Activated naive CD4-positive, alpha-beta T cell treated with anti-CD3 and anti-CD28 coated beads, Interleukin-2, amount 50 U/mL, for 72 hours (primary cell): ENCODE measurements around the gene GBE1. TPM values are rescaled to one million over a fixed set of nuclear protein-coding genes. Genes with fewer than 3 reads are reported as not detected.

Source experiments
- ATAC-seq, 2 donors: fragments of 150-1000 bp; cut with Tn5 transposase; 2 replicates each; pipeline ENCODE4 v1.10.0; 2021; ENCODE audit warnings: mild to moderate bottlenecking in 2 of 2, moderate library complexity in 2 of 2
- DNase-seq, 2 donors: peaks; one replicate each; pipeline ENCODE4 v3.0.0; 2021 to 2022; ENCODE audit warnings: low spot score in 2 of 2
- H3K27ac Mint-ChIP-seq, 2 donors: one replicate each; pipeline ENCODE4 v1.8.0; 2022; ENCODE audit warnings: mild to moderate bottlenecking in 2 of 2, mixed read lengths in 2 of 2
- H3K36me3 Mint-ChIP-seq, 2 donors: one replicate each; pipeline ENCODE4 v1.8.0; 2022; ENCODE audit warnings: mixed read lengths in 2 of 2
- H3K9me3 Mint-ChIP-seq, 2 donors: one replicate each; pipeline ENCODE4 v1.8.0; 2022; ENCODE audit warnings: mixed read lengths in 2 of 2
- total RNA-seq, 2 donors: library from RNA; stranded (reverse); gene quantifications; one replicate each; pipeline ENCODE4 v1.2.3, GENCODE V29; 2022

Gene GBE1
- total RNA-seq, 2 donors from 2014 or later, result 45.7 to 78.9 TPM

GRCh38 chr3:81728766-81729544, 32.5 kb downstream of the GBE1 start:
- no peak for ATAC-seq
- DNase-seq, result no peak
- Mint-ChIP-seq H3K27ac (no peak overlapping the region), H3K36me3 (peaks cover 0 to 6% of the 10 kb centered on the region in 2 donors), H3K9me3 (no peaks in the 10 kb centered on the region)

- no peaks in the 10 kb centered on the region for H3K9me3 Mint-ChIP-seq
- no peak for ATAC-seq
- peaks cover 0 to 4% of the 10 kb centered on the region in 2 donors for H3K36me3 Mint-ChIP-seq
- no peak overlapping the region for H3K27ac Mint-ChIP-seq
- no peak for DNase-seq
Observed at GRCh38 chr3:81726735-81727134, 34.7 kb downstream of the GBE1 start.

- Mint-ChIP-seq H3K27ac (no peak overlapping the region), H3K36me3 (no peaks in the 10 kb centered on the region), H3K9me3 (no peaks in the 10 kb centered on the region)
- no peak for DNase-seq
- no peak for ATAC-seq
Observed at GRCh38 chr3:81726132-81726531, 35.3 kb downstream of the GBE1 start.

- no peaks in the 10 kb centered on the region for H3K9me3 Mint-ChIP-seq
- no peaks in the 10 kb centered on the region for H3K36me3 Mint-ChIP-seq
- no peak for ATAC-seq
- no peak for DNase-seq
- H3K27ac Mint-ChIP-seq, result no peak overlapping the region
Observed at GRCh38 chr3:81723732-81724313, 37.6 kb downstream of the GBE1 start.

GRCh38 chr3:81718311-81718710, 43.1 kb downstream of the GBE1 start:
- ATAC-seq, result no peak
- Mint-ChIP-seq H3K27ac (no peak overlapping the region), H3K9me3 (no peaks in the 10 kb centered on the region), H3K36me3 (peaks cover 0 to under 1% of the 10 kb centered on the region in 2 donors)
- no peak for DNase-seq

- no peak overlapping the region for H3K27ac Mint-ChIP-seq
Observed at GRCh38 chr3:81716870-81717509, 44.5 kb downstream of the GBE1 start.

GRCh38 chr3:81713031-81713430, 48.4 kb downstream of the GBE1 start:
- no peak for ATAC-seq
- no peak overlapping the region for H3K27ac Mint-ChIP-seq
- peaks cover 0 to 7% of the 10 kb centered on the region in 2 donors for H3K36me3 Mint-ChIP-seq

More at GRCh38 chr3:81716870-81717509, 44.5 kb downstream of the GBE1 start:
- H3K9me3 Mint-ChIP-seq, result peaks cover 0 to 5% of the 10 kb centered on the region in 2 donors
- peaks cover 0 to 7% of the 10 kb centered on the region in 2 donors for H3K36me3 Mint-ChIP-seq
- DNase-seq, result no peak
- ATAC-seq, result no peak

GRCh38 chr3:81709606-81710005, 51.8 kb downstream of the GBE1 start:
- ATAC-seq (no peak), DNase-seq (no peak)
- H3K36me3 Mint-ChIP-seq, result peaks cover 0 to 7% of the 10 kb centered on the region in 2 donors
- peaks cover 0 to 5% of the 10 kb centered on the region in 2 donors for H3K9me3 Mint-ChIP-seq
- no peak overlapping the region for H3K27ac Mint-ChIP-seq

More at GRCh38 chr3:81713031-81713430, 48.4 kb downstream of the GBE1 start:
- no peak for DNase-seq
- H3K9me3 Mint-ChIP-seq, result peaks cover 0 to 5% of the 10 kb centered on the region in 2 donors

- Mint-ChIP-seq H3K27ac (no peak overlapping the region), H3K36me3 (peaks cover 0 to 3% of the 10 kb centered on the region in 2 donors), H3K9me3 (peaks cover 0 to 3% of the 10 kb centered on the region in 2 donors)
- DNase-seq, result no peak
- ATAC-seq, result no peak
Observed at GRCh38 chr3:81707996-81708395, 53.4 kb downstream of the GBE1 start.

- Mint-ChIP-seq H3K36me3 (peaks cover 7 to 8% of the 10 kb centered on the region in 2 donors), H3K27ac (peak overlapping the region in 1 of 2 donors; percentile 2), H3K9me3 (no peaks in the 10 kb centered on the region)
- ATAC-seq (no peak), DNase-seq (no peak)
Observed at GRCh38 chr3:81702126-81702525, 59.3 kb downstream of the GBE1 start.

- DNase-seq (no peak), ATAC-seq (no peak)
- Mint-ChIP-seq H3K9me3 (no peaks in the 10 kb centered on the region), H3K36me3 (peaks cover 12 to 16% of the 10 kb centered on the region in 2 donors), H3K27ac (no peak overlapping the region)
Observed at GRCh38 chr3:81699536-81700320, 61.7 kb downstream of the GBE1 start.

- DNase-seq (no peak), ATAC-seq (no peak)
- Mint-ChIP-seq H3K9me3 (no peaks in the 10 kb centered on the region), H3K27ac (no peak overlapping the region), H3K36me3 (peaks cover 12 to 16% of the 10 kb centered on the region in 2 donors)
Observed at GRCh38 chr3:81696090-81696489, 65.4 kb downstream of the GBE1 start.

GRCh38 chr3:81695302-81695701, 66.1 kb downstream of the GBE1 start:
- ATAC-seq, result no peak
- H3K27ac Mint-ChIP-seq, result no peak overlapping the region
- H3K9me3 Mint-ChIP-seq, result no peaks in the 10 kb centered on the region
- no peak for DNase-seq
- peaks cover 12 to 16% of the 10 kb centered on the region in 2 donors for H3K36me3 Mint-ChIP-seq

GRCh38 chr3:81694662-81695061, 66.8 kb downstream of the GBE1 start:
- no peak for ATAC-seq
- DNase-seq, result no peak
- Mint-ChIP-seq H3K27ac (no peak overlapping the region), H3K9me3 (no peaks in the 10 kb centered on the region), H3K36me3 (peaks cover 10 to 14% of the 10 kb centered on the region in 2 donors)

GRCh38 chr3:81692766-81693165, 68.7 kb downstream of the GBE1 start:
- no peak for ATAC-seq
- Mint-ChIP-seq H3K36me3 (peaks cover 5 to 8% of the 10 kb centered on the region in 2 donors), H3K9me3 (no peaks in the 10 kb centered on the region), H3K27ac (no peak overlapping the region)
- no peak for DNase-seq

- H3K36me3 Mint-ChIP-seq, result peaks cover 10 to 23% of the 10 kb centered on the region in 2 donors
- no peak for DNase-seq
- no peak overlapping the region for H3K27ac Mint-ChIP-seq
Observed at GRCh38 chr3:81689617-81690016, 71.8 kb downstream of the GBE1 start.

More at GRCh38 chr3:81689617-81690016, 71.8 kb downstream of the GBE1 start:
- no peak for ATAC-seq
- H3K9me3 Mint-ChIP-seq, result peaks cover 0 to 5% of the 10 kb centered on the region in 2 donors
